NCI-H2081 treated with DMSO at 0.1 percent for 48 hours (cell line): ENCODE measurements around the gene MED25.
"Not testable (repeated sequence)": the region's sequence is repeated elsewhere in the genome, so short reads cannot be mapped to it uniquely, and the experiment has no call there.

Experiments used
- DNase-seq: peaks from one replicate; lab custom pipeline; 2025; lab: John Stamatoyannopoulos, UW

MED25 gene

DNA sequence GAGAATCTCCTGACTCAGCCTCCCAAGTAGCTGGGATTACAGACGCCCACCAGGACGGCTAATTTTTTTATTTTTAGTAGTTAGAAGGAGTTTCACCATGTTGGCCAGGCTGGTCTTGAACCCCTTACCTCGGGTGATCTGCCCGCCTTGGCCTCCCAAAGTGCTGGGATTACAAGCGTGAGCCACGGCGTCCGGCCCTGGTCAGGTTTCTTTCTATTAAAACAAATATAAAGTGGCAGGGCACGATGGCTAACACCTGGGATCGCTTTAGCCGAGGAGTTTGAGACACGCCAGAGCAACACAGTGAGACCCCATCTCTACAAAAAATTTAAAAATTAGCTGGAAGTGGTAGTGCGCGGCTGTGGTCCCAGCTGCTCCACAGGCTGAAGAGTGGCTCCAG lies 1.5 kb upstream of the MED25 start:
- DNase-seq: no peak

DNA sequence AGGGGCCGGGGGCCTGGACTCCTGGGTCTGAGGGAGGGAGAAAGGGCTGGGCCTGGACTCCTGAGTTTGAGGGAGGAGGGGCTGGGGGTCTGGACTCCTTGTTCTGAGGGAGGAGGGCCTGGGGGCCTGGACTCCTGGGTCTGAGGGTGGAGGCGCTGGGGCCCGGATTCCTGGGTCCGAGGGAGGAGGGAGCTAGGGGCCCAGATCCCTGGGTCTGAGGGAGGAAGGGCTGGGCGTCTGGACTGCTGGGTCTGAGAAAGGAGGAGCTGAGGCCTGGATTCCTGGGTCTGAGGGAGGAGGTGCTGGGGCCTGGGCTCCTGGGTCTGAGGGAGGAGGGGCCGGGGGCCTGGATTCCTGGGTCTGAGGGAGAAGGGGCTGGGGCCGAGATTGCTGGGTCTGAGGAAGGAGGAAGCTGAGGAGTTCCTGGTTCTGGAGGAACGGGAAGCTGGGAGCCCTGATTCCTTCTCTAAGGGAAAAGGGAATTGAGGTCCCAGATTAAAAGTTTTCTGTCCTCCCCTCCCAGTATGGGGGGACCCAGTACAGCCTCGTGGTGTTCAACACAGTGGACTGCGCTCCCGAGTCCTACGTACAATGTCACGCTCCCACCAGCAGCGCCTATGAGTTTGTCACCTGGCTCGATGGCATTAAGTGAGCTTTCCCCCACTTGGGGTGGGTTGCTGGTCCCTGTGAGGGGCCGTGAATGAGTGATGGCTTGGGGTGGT lies 721 bp downstream of the MED25 start:
- no peak for DNase-seq

GRCh38 chr19:49819452-49820115 lies 1.5 kb downstream of the MED25 start:
- DNase-seq: not testable (repeated sequence)

DNA sequence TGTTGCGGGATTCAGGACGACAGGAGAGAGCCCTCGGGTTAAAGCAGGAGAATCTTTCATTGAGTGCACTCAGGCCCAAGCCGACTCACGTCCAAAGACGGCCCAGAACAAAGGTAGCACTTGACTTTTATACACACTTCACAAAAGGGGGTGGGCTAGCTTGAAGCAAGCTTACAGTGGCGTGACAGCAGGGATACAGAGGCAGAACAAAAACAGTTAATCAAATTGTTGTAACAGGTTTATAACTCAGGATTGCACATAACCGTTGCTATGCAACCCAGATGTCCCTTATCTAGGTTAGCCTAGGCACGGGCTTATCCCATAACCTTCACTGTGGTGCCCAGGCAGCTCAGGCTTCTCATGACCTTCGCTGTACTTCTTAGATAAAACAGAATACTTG lies 2.0 kb downstream of the MED25 start:
- no peak for DNase-seq

DNA sequence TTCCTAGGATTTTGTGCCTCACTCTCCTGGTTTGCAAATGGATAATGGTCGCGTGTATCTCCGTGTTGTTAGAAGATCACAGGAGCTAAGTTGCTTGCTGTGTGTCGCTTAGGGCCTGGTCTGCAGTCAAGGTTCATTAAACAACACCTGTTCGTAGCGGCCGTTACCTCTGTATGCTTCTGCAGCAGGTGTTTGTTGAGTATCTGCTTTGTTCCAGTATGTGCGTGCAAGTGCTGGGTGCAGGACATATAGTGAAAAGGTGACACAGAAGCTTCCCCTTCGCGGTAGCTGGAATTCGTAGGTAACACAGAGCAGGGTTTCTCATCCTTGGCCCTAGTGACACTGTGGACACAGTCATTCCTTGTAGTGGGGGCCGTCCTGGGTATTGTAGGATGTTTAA lies 5.4 kb downstream of the MED25 start:
- DNase-seq: peak; percentile 33

DNA sequence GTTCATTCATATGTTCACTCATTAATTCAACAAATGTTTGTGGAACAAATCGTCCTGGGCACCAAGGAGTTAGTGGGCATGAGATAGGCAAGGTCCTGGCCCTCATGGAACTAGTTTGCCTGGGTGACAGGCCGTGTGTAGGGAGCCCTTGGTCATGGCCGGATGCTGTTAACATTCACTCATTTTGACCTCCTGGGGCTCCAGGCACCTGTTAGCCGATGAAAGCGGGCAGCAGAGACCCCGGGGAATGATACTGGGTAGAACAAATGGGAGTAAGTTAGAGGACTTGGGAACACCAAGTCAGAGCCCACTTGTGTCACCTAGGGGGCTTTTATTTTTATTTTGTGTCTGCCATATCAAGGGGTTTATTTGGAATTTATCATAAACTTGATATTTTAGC lies 6.6 kb downstream of the MED25 start:
- DNase-seq: no peak

DNA sequence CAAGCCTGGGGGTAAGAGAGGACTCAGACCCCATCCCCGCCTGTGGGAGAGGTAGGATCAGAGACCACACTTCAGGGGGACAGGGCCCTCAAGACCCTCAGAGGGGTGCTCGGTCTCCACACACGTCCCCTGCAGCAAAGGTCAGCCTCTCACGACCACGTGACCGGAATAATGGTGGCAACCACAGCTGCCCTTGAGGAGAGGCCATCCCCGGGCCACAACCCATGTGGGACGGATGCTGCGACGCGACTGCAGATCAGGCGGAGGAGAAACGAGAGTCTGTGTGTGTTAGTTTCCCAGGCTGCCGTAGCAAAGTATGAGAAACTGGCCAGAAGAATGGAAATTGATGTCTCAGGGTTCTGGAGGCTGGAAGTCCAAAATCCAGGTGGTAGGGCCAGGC lies 8.9 kb downstream of the MED25 start:
- no peak for DNase-seq

DNA sequence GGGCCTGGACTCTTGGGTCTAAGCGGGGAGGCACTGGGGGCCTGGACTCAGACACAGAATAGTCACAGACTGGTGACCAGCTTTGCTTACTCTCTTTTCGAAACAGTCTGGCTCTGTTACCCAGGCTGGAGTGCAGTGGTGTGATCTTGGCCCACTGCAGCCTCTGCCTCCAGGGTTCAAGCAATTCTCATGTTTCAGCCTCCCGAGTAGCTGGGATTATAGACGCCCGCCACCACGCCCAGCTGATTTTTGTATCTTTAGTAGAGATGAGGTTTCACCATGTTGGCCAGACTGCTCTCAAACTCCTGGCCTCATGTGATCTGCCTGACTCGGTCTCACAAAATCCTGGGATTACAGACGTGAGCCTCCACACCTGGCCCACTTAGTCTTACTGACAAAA lies 11.1 kb downstream of the MED25 start:
- DNase-seq: no peak

DNA sequence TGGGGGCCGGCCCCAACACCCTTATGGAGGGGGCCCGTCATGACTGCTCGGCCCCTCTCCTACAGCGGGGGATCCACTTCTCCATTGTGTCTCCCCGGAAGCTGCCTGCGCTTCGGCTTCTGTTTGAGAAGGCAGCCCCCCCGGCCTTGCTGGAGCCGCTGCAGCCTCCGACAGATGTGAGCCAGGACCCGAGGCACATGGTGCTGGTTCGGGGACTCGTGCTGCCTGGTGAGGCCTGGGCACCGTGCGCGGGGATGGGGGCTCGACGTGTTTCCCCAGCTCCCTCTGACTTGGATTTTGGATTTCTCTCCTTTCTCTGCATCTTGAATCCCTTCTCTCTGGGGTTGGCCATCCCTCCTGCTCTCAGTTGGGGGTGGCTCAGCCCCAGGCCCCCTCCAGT lies 11.6 kb downstream of the MED25 start:
- DNase-seq: no peak

DNA sequence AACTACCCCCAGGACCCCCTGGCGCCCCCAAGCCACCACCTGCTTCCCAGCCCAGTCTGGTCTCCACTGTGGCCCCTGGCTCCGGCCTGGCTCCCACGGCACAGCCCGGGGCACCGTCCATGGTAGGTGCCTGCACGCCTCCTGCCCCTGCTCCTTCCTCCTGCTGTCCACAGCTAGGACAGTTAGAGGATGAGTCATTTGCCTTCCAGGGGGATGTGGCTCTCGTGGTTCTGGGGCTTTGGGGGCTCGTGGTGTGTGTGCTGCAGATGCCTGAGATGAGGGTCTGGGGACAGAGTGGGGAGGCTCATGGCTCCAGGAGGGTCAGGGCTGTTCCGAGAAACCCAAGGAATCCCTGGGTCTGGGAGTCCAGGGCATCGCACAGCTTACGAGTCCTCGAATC lies 12.7 kb downstream of the MED25 start:
- no peak for DNase-seq

DNA sequence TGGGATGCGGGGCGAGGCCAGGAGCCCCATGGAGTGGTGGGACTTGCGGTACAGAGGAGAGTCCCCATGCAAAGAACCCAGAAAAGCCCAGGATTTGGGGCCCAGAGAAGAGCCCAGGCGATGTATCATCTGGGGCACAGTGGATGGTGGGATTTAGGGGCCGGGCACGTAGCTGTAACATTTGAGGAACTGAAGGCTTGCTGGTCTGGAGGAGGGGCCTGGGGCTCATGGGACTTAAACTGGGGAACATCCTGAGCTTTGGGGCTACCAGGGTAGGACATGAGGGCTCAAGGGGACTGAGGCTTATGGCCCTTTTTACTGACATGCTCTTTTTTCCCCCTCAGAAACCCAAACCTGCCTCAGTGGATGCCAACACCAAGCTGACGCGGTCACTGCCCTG lies 13.5 kb downstream of the MED25 start:
- no peak for DNase-seq

GRCh38 chr19:49832556-49832955 lies 14.5 kb downstream of the MED25 start:
- DNase-seq: no peak

DNA sequence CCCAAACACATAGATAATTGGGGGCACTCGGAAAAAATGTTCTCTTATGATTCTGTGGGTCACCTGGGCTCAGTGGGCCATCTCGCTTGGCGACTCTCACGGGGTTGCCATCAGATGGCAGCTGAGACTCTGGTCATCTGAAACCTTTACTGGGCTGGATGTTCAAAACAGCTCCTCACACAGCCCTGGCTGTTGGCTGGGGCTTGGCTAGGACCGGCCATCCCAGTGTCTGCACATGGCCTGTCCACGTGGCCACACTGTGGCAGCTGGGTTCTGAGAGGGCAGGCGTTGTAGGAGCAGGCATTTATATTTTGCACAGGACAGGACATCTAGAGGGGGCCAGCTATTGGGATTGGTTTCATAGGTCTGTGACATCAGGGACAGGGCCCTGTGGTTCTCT lies 15.5 kb downstream of the MED25 start:
- DNase-seq: no peak

GRCh38 chr19:49835562-49835961 lies 17.5 kb downstream of the MED25 start:
- DNase-seq: no peak

DNA sequence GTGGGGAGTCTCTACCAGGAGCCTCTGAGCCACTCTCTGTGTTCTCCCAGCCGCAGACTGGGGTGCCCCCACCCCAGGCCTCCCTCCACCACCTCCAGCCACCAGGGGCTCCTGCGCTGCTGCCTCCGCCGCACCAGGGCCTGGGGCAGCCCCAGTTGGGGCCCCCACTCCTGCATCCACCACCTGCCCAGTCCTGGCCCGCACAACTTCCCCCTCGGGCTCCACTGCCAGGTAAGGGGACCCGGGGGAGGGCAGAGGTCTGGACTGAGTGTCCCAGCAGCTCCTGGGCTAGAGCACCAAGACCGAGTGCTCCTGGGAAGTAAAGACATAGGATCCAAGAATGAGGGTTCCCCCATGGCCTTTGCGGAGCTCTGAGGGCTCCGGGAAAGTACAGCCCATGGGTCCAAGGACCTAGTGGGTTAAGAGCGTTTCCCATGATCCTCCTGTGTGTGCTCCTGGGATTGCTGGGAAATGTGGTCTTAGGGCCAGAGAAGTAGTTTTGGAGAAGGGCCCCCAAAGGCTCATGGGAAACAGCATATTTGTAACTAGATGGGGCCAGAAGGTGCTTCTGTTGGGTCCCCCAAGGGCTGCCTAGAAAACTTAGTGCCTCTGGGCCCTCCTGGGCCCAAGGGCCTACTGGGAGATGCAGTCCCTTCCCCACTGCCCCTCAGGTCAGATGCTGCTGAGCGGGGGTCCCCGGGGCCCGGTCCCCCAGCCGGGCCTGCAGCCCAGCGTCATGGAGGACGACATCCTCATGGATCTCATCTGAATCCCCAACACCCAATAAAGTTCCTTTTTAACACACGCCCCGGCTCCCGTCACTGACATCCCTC lies 18.3 kb downstream of the MED25 start:
- DNase-seq: no peak

DNA sequence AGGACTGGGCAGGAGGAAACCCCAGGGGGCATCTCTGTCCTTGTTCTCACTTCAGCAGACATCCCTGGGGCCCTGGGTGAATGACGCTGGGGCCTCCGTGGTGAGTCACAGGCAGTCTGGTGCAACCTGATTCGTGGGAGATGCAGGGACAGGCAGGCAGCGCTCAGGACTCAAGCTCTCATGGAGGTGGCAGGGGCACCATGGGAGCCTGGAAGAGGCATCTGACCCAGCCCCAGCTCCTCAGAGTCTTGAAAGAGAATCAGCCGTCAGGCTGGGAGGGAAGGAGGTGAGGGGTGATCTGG lies 18.9 kb downstream of the MED25 start:
- DNase-seq: no peak

DNA sequence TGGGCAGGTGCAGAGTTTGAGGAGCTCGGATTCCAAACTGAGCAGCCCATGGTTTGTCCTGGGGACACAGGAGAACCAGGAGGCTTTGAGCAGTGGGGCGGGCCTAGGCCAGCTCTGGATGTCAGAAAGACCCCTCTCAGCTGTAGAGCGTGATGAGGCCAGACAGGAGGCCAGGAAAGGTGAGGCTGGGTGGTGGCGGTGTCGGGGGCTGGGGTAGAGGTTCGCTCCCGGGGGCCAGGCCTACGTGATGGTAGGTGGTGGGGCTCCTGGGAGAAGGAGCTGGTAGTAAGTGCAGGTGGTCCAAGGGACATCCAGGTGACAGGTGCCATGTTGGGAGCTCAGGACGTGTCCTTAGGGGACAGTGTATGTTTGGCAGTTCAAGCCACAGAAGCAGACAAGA lies 19.3 kb downstream of the MED25 start:
- DNase-seq: no peak

- no peak for DNase-seq
These were observed 20.9 kb downstream of the MED25 start for GRCh38 chr19:49838885-49839588.

- DNase-seq: no peak
These were observed 21.6 kb downstream of the MED25 start for GRCh38 chr19:49839713-49840112.

GRCh38 chr19:49840321-49840720 lies 22.2 kb downstream of the MED25 start:
- no peak for DNase-seq

- DNase-seq: no peak
These were observed 22.7 kb downstream of the MED25 start for GRCh38 chr19:49840736-49841249.

- DNase-seq: no peak
These were observed 25.2 kb downstream of the MED25 start for GRCh38 chr19:49843265-49843664.
